Calu3 (cell line): ENCODE results near the gene SPTSSB. TPM values are rescaled to one million over a fixed set of nuclear protein-coding genes. Genes with fewer than 3 reads are reported as not detected.

Experiments
- BruUV-seq: library from RNA; stranded (reverse); fragments of 400-500 nt; replicated peaks from 2 replicates; lab custom pipeline; 2021; lab: Mats Ljungman, UMichigan
- CTCF ChIA-PET: fragments of 300-600 bp; sonication (Branson Sonifier 250); formaldehyde crosslinking; loops from one replicate; lab custom pipeline; 2022; ENCODE audit warnings: antibody characterized with exemption; lab: Charles Lee
- DNase-seq: peaks from one replicate; pipeline ENCODE4 v3.0.0; 2022
- H3K27ac Mint-ChIP-seq: one replicate; pipeline ENCODE4 v1.8.0; 2022; ENCODE audit warnings: mixed read lengths; ENCODE audit not compliant: unreplicated experiment
- H3K27me3 Mint-ChIP-seq: one replicate; pipeline ENCODE4 v1.8.0; 2022; ENCODE audit warnings: mixed read lengths; ENCODE audit not compliant: unreplicated experiment
- H3K36me3 Mint-ChIP-seq: one replicate; pipeline ENCODE4 v1.8.0; 2022; ENCODE audit warnings: mild to moderate bottlenecking, moderate library complexity, mixed read lengths; ENCODE audit not compliant: insufficient read depth, unreplicated experiment
- H3K4me1 Mint-ChIP-seq: one replicate; pipeline ENCODE4 v1.8.0; 2022; ENCODE audit warnings: mild to moderate bottlenecking, low read depth, mixed read lengths; ENCODE audit not compliant: unreplicated experiment
- H3K4me3 Mint-ChIP-seq: one replicate; pipeline ENCODE4 v1.8.0; 2022; ENCODE audit warnings: mild to moderate bottlenecking, low read depth, moderate library complexity, mixed read lengths; ENCODE audit not compliant: unreplicated experiment
- H3K9me3 Mint-ChIP-seq: one replicate; pipeline ENCODE4 v1.8.0; 2022; ENCODE audit warnings: low read depth, mixed read lengths; ENCODE audit not compliant: unreplicated experiment
- CTCF ChIP-seq: fragments of 200-600 bp; IDR thresholded peaks from one replicate; pipeline ENCODE4 v1.8.0; 2022; ENCODE audit warnings: antibody characterized with exemption; ENCODE audit not compliant: unreplicated experiment
- intact Hi-C: fragments of 100-400 bp; cut with micrococcal nuclease; formaldehyde crosslinking; loops from one replicate; pipeline ENCODE4 v1.10.0; 2022; ENCODE audit not compliant: unreplicated experiment
- total RNA-seq: library from RNA; stranded (reverse); gene quantifications from 2 replicates; pipeline ENCODE4 v1.2.3, GENCODE V29; 2022

SPTSSB gene
- total RNA-seq, 1 experiment from 2014 or later = 8.1 TPM

- Mint-ChIP-seq H3K4me3 (no peak overlapping the region), H3K9me3 (no peaks in the 10 kb centered on the region), H3K27ac (no peak overlapping the region), H3K27me3 (no peaks in the 10 kb centered on the region), H3K4me1 (peaks cover 38% of the 10 kb centered on the region), H3K36me3 (peaks cover 5% of the 10 kb centered on the region)
- intact Hi-C loops = no loop called here
- no peak for TF ChIP-seq CTCF
- BruUV-seq = no TSS peak
- DNase-seq = no peak
- CTCF ChIA-PET = interaction anchor here (1.8 to 1.9 kb wide), 2 partner anchors 12 to 20 kb away, joined by 10 to 20 read pairs; partner anchors contain the start of gene SPTSSB
Observed at GRCh38 chr3:161351330-161351729, 20.0 kb downstream of the SPTSSB start.

GRCh38 chr3:161350916-161351315, 20.4 kb downstream of the SPTSSB start:
- Mint-ChIP-seq H3K27me3 (no peaks in the 10 kb centered on the region), H3K27ac (no peak overlapping the region), H3K4me3 (no peak overlapping the region), H3K9me3 (no peaks in the 10 kb centered on the region), H3K4me1 (peaks cover 38% of the 10 kb centered on the region), H3K36me3 (peaks cover 5% of the 10 kb centered on the region)
- intact Hi-C loops = loop anchor here (1.0 kb wide), 1 partner anchor 55 kb away; no protein-coding TSS in a partner anchor
- BruUV-seq = no TSS peak
- TF ChIP-seq CTCF = no peak
- DNase-seq = no peak
- CTCF ChIA-PET = interaction anchor here (1.0 to 1.9 kb wide), 3 partner anchors 12 to 20 kb away, joined by 3 to 20 read pairs (median 10); partner anchors contain the start of gene SPTSSB

GRCh38 chr3:161349529-161350312, 21.6 kb downstream of the SPTSSB start:
- intact Hi-C loops = loop anchor here (1.0 kb wide), 1 partner anchor 57 kb away; no protein-coding TSS in a partner anchor
- Mint-ChIP-seq H3K36me3 (peaks cover 5% of the 10 kb centered on the region), H3K27ac (peak overlapping the region; percentile 65), H3K9me3 (no peaks in the 10 kb centered on the region), H3K27me3 (no peaks in the 10 kb centered on the region), H3K4me3 (peak overlapping the region; percentile 14), H3K4me1 (peaks cover 38% of the 10 kb centered on the region)
- CTCF ChIA-PET = interaction anchor here (0.5 to 1.9 kb wide), 12 partner anchors 9 to 731 kb away, joined by 3 to 20 read pairs (median 4); partner anchors contain the start of gene SPTSSB
- TF ChIP-seq CTCF = no peak
- no TSS peak for BruUV-seq
- DNase-seq = peak; percentile 66

GRCh38 chr3:161348796-161349400, 22.4 kb downstream of the SPTSSB start:
- intact Hi-C loops = no loop called here
- peak overlapping the region; percentile 65 for H3K27ac Mint-ChIP-seq

More at GRCh38 chr3:161348796-161349400, 22.4 kb downstream of the SPTSSB start:
- peaks cover 38% of the 10 kb centered on the region for H3K4me1 Mint-ChIP-seq
- DNase-seq = no peak
- TF ChIP-seq CTCF = no peak
- no TSS peak for BruUV-seq
- no peaks in the 10 kb centered on the region for H3K9me3 Mint-ChIP-seq
- no peaks in the 10 kb centered on the region for H3K27me3 Mint-ChIP-seq
- CTCF ChIA-PET = no interaction called here
- peaks cover 5% of the 10 kb centered on the region for H3K36me3 Mint-ChIP-seq
- no peak overlapping the region for H3K4me3 Mint-ChIP-seq
